GM18505 (cell line): Measurements from ENCODE around the gene NCEH1.
"Not testable (repeated sequence)": the region's sequence is repeated elsewhere in the genome, so short reads cannot be mapped to it uniquely, and the experiment has no call there.

ENCODE experiments used
- ATAC-seq: cut with Tn5 transposase; IDR thresholded peaks from one replicate; pipeline ENCODE4 v1.9.1; 2021; ENCODE audit not compliant: unreplicated experiment
- POLR2A ChIP-seq: IDR thresholded peaks from 4 replicates; pipeline ENCODE4 v1.6.1; 2011; ENCODE audit warnings: borderline replicate concordance; ENCODE audit not compliant: insufficient read depth, insufficient read length; ENCODE audit errors: extremely low read depth

Gene NCEH1

GRCh38 chr3:172717493-172718088 is 6.7 kb upstream of the NCEH1 start:
- no peak for TF ChIP-seq POLR2A
- no peak for ATAC-seq

- ATAC-seq: no peak
- TF ChIP-seq POLR2A: no peak
Measured at GRCh38 chr3:172716476-172716875, 5.6 kb upstream of the NCEH1 start.

GRCh38 chr3:172713316-172713715 is 2.4 kb upstream of the NCEH1 start:
- no peak for TF ChIP-seq POLR2A
- ATAC-seq: no peak

- no peak for TF ChIP-seq POLR2A
- ATAC-seq: no peak
Measured at GRCh38 chr3:172711454-172711795, 558 bp upstream of the NCEH1 start.

- no peak for TF ChIP-seq POLR2A
- ATAC-seq: peak; percentile 3
Measured at GRCh38 chr3:172709774-172710663, 848 bp downstream of the NCEH1 start.

GRCh38 chr3:172708921-172709773 is 1.7 kb downstream of the NCEH1 start:
- TF ChIP-seq POLR2A: no peak
- no peak for ATAC-seq

GRCh38 chr3:172707967-172708366 is 2.9 kb downstream of the NCEH1 start:
- no peak for TF ChIP-seq POLR2A
- no peak for ATAC-seq

GRCh38 chr3:172707030-172707429 is 3.8 kb downstream of the NCEH1 start:
- ATAC-seq: no peak
- no peak for TF ChIP-seq POLR2A

- no peak for TF ChIP-seq POLR2A
- ATAC-seq: no peak
Measured at GRCh38 chr3:172705170-172705569, 5.7 kb downstream of the NCEH1 start.

GRCh38 chr3:172704001-172704400 is 6.9 kb downstream of the NCEH1 start:
- ATAC-seq: no peak

GRCh38 chr3:172702731-172703130 is 8.1 kb downstream of the NCEH1 start:
- ATAC-seq: not testable (repeated sequence)

More at GRCh38 chr3:172704001-172704400, 6.9 kb downstream of the NCEH1 start:
- no peak for TF ChIP-seq POLR2A

- TF ChIP-seq POLR2A: no peak
- ATAC-seq: no peak
Measured at GRCh38 chr3:172702256-172702655, 8.6 kb downstream of the NCEH1 start.

- no peak for TF ChIP-seq POLR2A
Measured at GRCh38 chr3:172701751-172702150, 9.1 kb downstream of the NCEH1 start.

More at GRCh38 chr3:172701751-172702150, 9.1 kb downstream of the NCEH1 start:
- ATAC-seq: no peak
